Kidney tubule cell (primary cell): ENCODE results near the gene PDE4D.
"Not testable (repeated sequence)": the region's sequence is repeated elsewhere in the genome, so short reads cannot be mapped to it uniquely, and the experiment has no call there.

Source experiments
- DNase-seq: peaks from one replicate; pipeline ENCODE4 v3.0.0-alpha.2; 2018; ENCODE audit warnings: low spot score

Gene PDE4D

GRCh38 chr5:59768152-59769040 is 125.1 kb downstream of the PDE4D start:
- peak; percentile 68 for DNase-seq

DNA sequence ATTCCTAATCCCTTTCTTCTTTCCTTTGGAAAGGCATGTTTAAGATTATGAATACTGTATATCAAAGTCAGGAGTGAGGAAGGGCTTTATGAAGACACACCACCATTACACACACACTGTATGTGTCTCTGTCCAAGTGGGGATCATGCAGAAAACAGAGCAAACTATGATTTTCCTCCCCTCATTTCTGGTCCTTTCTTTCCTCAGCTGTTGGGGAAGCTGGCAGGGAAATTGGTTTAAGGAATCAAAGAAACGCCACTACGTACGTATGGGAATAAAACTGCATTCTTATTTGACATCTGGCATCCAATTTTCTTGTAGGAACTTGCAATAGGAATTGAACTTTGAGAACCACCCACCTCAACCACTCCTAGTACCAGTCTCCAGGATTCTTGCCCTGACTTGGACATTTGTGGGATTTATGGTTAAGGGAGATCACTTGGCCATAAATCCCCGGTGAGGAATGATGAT is 125.8 kb downstream of the PDE4D start:
- DNase-seq = no peak

GRCh38 chr5:59767211-59767605 is 126.3 kb downstream of the PDE4D start:
- no peak for DNase-seq

GRCh38 chr5:59766427-59767210 is 126.9 kb downstream of the PDE4D start:
- DNase-seq = no peak

DNA sequence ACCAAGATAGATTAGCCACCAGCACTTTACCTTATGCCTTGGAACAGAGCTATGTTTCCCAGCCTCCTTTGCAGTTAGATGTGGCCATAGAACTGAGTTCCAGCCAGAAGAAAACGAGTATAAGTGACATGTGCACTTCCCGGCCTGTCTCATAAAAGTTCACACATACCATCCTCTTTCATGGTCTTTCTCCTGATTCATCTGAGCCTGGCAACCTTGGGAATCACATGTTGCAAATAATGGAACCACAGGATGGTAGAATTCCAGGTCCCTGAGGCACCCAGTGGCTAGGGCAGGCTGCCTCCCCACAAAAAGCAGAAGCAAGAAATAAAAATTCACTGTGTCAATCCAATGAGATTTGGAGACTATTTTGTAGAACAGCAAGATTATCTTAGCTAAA is 128.1 kb downstream of the PDE4D start:
- no peak for DNase-seq

- DNase-seq = no peak
Measured at GRCh38 chr5:59764361-59764760, 129.2 kb downstream of the PDE4D start.

- no peak for DNase-seq
Measured at GRCh38 chr5:59763541-59763940, 130.0 kb downstream of the PDE4D start.

GRCh38 chr5:59762232-59762631 is 131.3 kb downstream of the PDE4D start:
- DNase-seq = not testable (repeated sequence)

- peak; percentile 67 for DNase-seq
Measured at GRCh38 chr5:59760785-59761348, 132.7 kb downstream of the PDE4D start.

DNA sequence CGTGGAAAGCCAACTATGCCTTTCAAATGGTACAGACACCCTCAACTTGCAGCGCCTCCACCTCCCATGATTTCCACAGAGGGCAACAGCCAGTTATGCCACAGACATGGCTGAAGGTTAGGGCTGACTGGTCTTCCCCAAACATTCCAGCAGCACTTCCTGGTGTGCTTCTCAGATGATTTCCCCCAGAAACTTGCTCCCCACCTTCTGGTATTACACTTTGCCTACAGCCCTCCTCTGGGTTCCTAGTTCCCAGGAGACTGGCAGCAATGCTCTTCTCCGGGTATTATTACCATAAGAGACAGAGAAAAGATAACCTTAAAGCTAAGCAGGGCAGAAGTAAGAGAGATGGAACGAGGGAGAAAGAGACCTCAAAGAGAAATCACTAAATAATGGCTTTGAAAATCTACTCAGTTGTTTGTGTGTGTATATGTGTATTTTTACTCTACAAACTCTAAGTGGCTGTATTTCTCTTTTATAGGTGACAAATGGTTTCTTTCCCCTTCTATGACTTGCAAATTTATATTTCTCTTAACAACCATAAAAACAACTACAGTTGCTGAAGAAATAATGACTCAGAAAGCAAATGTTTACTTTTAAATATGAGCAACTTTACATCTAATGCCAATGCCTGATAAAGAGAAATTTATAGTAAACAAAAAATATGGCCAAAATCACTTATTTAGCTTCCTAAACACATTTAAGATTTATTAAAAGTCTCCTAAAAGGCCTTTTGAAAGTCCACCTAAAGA is 133.8 kb downstream of the PDE4D start:
- DNase-seq = peak; percentile 65

DNA sequence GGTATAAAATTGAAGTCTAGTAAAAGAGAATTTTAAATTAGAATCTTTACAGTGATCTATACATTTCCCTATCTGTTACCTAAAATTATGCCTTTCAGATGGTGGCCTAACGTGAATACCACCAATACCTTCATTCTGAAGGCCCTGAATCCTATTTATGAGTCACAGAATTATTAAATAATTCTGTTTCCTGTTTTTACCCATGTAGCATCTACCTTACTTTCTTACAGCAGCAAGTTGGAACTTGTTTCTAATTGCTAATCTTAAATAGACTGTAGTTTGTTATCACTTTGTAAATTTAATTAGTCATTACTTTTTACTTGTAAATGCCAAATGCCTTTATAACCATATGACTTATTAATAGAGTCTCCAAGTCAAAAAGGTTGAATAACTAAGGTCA is 135.0 kb downstream of the PDE4D start:
- DNase-seq = no peak

- DNase-seq = peak; percentile 75
Measured at GRCh38 chr5:59757442-59757841, 136.1 kb downstream of the PDE4D start.

- peak; percentile 83 for DNase-seq
Measured at GRCh38 chr5:59756373-59757035, 137.0 kb downstream of the PDE4D start.

DNA sequence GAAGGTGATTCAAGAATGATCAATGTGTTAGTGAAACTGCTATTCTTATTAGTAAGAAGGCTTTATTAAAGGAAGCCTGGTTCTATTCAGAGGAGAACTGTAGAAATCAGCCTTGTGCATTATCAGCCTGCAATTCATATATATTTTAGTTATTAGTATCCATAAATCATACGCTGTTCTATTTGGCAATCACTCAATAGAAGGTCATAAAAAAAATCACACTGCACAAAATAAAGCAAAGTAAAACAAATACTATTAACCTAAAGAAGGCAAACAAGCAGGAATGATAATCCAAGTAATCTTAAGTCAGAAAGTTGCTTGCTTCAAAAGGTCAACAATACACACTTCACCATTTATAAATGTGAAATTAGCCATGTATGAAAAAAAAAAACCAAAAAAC is 138.1 kb downstream of the PDE4D start:
- no peak for DNase-seq

GRCh38 chr5:59753599-59753998 is 139.9 kb downstream of the PDE4D start:
- DNase-seq = no peak

DNA sequence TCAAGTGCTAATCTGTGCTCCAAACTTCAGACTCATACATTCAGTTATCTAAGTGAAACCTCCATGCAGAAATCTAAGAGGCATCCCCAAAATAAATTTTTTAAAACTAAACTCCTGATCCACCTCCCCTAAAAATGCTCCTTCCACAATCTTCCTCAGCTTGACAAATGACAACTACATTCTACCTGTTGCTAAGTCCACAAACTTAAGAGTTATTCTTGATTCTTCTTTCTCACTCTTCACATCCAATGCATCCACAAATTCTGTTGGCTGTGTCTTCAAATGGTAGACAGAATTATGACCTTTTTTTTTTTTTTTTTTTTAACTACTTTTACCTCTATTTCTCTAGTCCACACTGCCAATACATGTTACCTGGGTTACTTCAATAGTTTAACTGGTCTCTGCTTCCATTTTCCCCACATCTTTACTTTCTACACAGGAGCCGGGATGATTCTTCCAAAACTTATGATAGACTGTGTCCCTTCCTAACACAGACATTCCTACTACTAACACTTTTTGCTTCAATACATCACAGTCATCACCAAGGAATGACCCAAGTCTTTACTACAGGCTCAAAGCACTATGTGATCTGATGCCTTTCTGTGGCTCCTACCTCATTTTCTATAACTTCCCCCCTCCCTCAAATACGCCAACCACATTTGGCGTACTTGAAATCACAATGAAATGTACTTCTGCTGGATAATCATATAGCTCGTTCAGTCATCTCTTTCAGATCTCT is 143.6 kb downstream of the PDE4D start:
- peak; percentile 57 for DNase-seq

DNA sequence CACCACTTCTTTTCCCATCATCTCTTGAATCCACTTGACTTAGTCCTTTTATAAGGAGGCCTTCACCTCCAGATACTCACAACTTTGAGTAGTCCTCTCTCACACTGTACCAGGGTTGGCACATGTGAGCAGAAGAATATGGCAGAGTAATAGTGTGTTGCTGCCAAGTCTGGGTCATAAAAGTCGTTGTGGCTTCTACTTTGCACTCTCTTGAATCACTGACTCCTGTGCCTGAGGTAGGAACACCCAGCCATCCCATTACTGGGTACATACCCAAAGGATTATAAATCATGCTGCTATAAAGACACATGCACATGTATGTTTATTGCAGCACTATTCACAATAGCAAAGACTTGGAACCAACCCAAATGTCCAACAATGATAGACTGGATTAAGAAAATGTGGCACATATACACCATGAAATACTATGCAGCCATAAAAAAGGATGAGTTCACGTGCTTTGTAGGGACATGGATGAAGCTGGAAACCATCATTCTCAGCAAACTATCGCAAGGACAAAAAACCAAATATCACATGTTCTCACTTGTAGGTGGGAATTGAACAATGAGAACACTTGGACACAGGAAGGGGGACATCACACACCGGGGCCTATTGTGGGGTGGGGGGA is 145.4 kb downstream of the PDE4D start:
- DNase-seq = not testable (repeated sequence)

DNA sequence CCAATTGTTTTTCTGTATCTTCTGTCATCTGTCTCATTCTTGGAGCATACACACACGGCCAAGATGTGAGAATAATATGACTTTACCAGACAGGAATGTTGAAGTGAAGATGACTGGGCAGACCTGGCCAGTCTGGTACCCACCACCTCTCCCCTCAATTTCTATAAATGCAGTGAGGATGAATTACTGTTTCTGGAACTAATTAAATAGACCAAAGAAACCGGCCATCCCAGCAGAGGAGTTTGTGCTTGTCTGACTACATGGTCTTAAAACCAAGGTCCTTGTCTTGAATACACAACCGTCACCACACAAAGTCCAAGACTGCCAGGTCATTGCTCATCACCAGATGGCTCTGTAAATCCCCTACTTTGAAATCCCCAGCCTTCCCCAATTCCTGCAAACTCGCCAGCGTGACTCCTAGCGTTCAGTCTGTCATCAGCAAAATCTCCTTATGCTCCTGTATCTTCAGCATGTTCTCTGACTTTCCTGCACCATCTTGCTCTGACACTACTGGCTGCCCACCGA is 147.2 kb downstream of the PDE4D start:
- peak; percentile 87 for DNase-seq

DNA sequence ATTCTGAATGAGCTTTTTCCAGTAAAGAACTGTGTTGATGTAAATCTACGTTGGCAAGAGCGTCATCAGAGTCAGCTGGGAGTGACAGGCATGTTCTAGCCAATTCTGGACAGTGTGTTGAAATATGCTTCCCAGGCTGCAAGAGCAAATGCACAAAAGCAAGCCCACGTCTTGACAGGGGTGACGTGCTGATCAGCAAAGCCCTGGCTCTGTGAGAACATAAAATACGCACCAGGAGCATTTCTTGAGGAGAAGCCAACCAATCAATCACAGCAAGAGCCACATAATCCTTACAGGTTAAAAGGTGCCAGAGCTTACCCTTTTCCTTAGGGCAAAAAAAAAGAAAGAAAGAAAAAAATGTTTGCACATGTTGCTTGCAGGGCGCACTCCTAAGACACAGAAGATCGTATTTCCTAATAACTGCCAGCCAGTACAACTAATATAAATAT is 148.1 kb downstream of the PDE4D start:
- DNase-seq = no peak

- peak; percentile 86 for DNase-seq
Measured at GRCh38 chr5:59744531-59744992, 149.0 kb downstream of the PDE4D start.
